HCT116 (cell line): ENCODE measurements around the gene ZDHHC15. TPM values are rescaled to one million over a fixed set of nuclear protein-coding genes. Genes with fewer than 3 reads are reported as not detected.

ENCODE experiments used
- ATAC-seq: fragments of 200-7000 bp; cut with Tn5 transposase; 2 replicates; pipeline ENCODE4 v1.9.1; 2020; ENCODE audit warnings: mild to moderate bottlenecking, moderate library complexity
- BruUV-seq: library from RNA; stranded (reverse); fragments of 400-500 nt; replicated peaks from 2 replicates; lab custom pipeline; 2021; lab: Mats Ljungman, UMichigan
- CTCF ChIA-PET: fragments of 300-600 bp; sonication (Branson Sonifier 250); formaldehyde crosslinking; loops from one replicate; lab custom pipeline; 2021; ENCODE audit warnings: antibody characterized with exemption; lab: Charles Lee
- POLR2A ChIA-PET: fragments of 300-600, 350-600 bp; sonication (Branson Sonifier 250); formaldehyde crosslinking; loops from one replicate; lab custom pipeline; 2021; ENCODE audit warnings: antibody characterized with exemption; lab: Charles Lee
- RAD21 ChIA-PET, 2 experiments: fragments of 300-600 bp; sonication (Branson Sonifier 250); formaldehyde crosslinking; loops; one replicate each; lab custom pipeline; 2023; ENCODE audit warnings: low total read pairs in 2 of 2; ENCODE audit not compliant: uncharacterized antibody in 2 of 2, unreplicated experiment in 2 of 2, low non-redundant PET in 1 of 2; lab: Charles Lee
- DNase-seq: peaks from one replicate; pipeline ENCODE4 v3.0.0-alpha.2; 2010; ENCODE audit warnings: low read depth, low spot score
- H2AFZ ChIP-seq: fragments of 200-600 bp; shearing (Covaris generic), sonication (generic); 2 replicates; pipeline ENCODE4 v1.6.1; 2017; ENCODE audit warnings: low read depth, mixed run types, mixed read lengths, antibody characterized with exemption, low read length; ENCODE audit not compliant: poor library complexity, severe bottlenecking
- H3K27ac ChIP-seq: 2 replicates; pipeline ENCODE4 v1.5.1; 2012; ENCODE audit warnings: low read depth, low read length
- H3K27me3 ChIP-seq: fragments of 200-600 bp; sonication (generic); 2 replicates; pipeline ENCODE4 v1.6.1; 2016; ENCODE audit warnings: mixed run types, low read length, mixed read lengths; ENCODE audit not compliant: insufficient read depth
- H3K36me3 ChIP-seq, 2 experiments: fragments of 200-500 bp in 1 of 2; fragments of 200-600 bp in 1 of 2; sonication (Bioruptor generic) in 1 of 2; sonication (generic) in 1 of 2; 2 replicates each; pipeline versions ENCODE4 v1.5.1 to v1.6.1; 2014 to 2016; ENCODE audit warnings: low read length in 2 of 2, inconsistent platforms in 1 of 2, mixed read lengths in 1 of 2, mixed run types in 1 of 2; ENCODE audit not compliant: insufficient read depth in 2 of 2, control insufficient read depth in 1 of 2
- H3K4me1 ChIP-seq, 2 experiments: fragments of 200-600 bp in 1 of 2; sonication (generic) in 1 of 2; 2 replicates each; pipeline versions ENCODE4 v1.5.1 to v1.6.1; 2012 to 2017; ENCODE audit warnings: low read length in 2 of 2, inconsistent platforms in 1 of 2, mild to moderate bottlenecking in 1 of 2, mixed read lengths in 1 of 2, mixed run types in 1 of 2, moderate library complexity in 1 of 2; ENCODE audit not compliant: insufficient read depth in 2 of 2, control insufficient read depth in 1 of 2
- H3K4me2 ChIP-seq: fragments of 200-600 bp; sonication (generic); 2 replicates; pipeline ENCODE4 v1.6.1; 2017; ENCODE audit warnings: mixed run types, low read length, mixed read lengths
- H3K4me3 ChIP-seq, 2 experiments: fragments of 200-600 bp in 1 of 2; sonication (generic) in 1 of 2; replicated peaks in 1 of 2; 2 replicates each; pipeline ENCODE4 v1.5.1; 2011 to 2016; ENCODE audit warnings: low read length in 2 of 2, control low read depth in 1 of 2, low read depth in 1 of 2, mild to moderate bottlenecking in 1 of 2, mixed read lengths in 1 of 2, mixed run types in 1 of 2
- H3K79me2 ChIP-seq: fragments of 200-600 bp; sonication (generic); 2 replicates; pipeline ENCODE4 v1.6.1; 2017; ENCODE audit warnings: mild to moderate bottlenecking, mixed run types, low read length, moderate library complexity, mixed read lengths; ENCODE audit not compliant: insufficient read depth
- H3K9ac ChIP-seq: fragments of 200-600 bp; sonication (generic); 2 replicates; pipeline ENCODE4 v1.6.1; 2016; ENCODE audit warnings: low read length, mixed read lengths
- H3K9me2 ChIP-seq: fragments of 200-600 bp; sonication (generic), shearing (Covaris generic); 2 replicates; pipeline ENCODE4 v1.6.1; 2017; ENCODE audit warnings: mixed run types, mild to moderate bottlenecking, moderate library complexity; ENCODE audit not compliant: insufficient read depth
- H3K9me3 ChIP-seq, 2 experiments: fragments of 200-500 bp in 1 of 2; fragments of 200-600 bp in 1 of 2; sonication (Bioruptor generic) in 1 of 2; sonication (generic) in 1 of 2; 2 replicates each; pipeline ENCODE4 v1.6.1; 2014 to 2017; ENCODE audit warnings: low read length in 2 of 2, mixed read lengths in 2 of 2, inconsistent platforms in 1 of 2, low read depth in 1 of 2, mild to moderate bottlenecking in 1 of 2, mixed run types in 1 of 2, moderate library complexity in 1 of 2; ENCODE audit not compliant: control insufficient read depth in 1 of 2, insufficient read depth in 1 of 2
- H4K20me1 ChIP-seq: fragments of 200-600 bp; sonication (generic), shearing (Covaris generic); 2 replicates; pipeline ENCODE4 v1.6.1; 2017; ENCODE audit warnings: mixed run types, mild to moderate bottlenecking, moderate library complexity; ENCODE audit not compliant: insufficient read depth
- CBX3 ChIP-seq: IDR thresholded peaks from 2 replicates; pipeline ENCODE4 v1.6.1; 2012; ENCODE audit warnings: low read depth
- CEBPB ChIP-seq: IDR thresholded peaks from 2 replicates; pipeline ENCODE4 v1.6.1; 2012; ENCODE audit warnings: low read depth
- CTCF ChIP-seq, 3 experiments: fragments of 200-600 bp in 1 of 3; sonication (generic) in 1 of 3; IDR thresholded peaks in 2 of 3; conservative IDR thresholded peaks in 1 of 3; 2 replicates each; pipeline ENCODE4 v1.5.1; 2012 to 2017; ENCODE audit warnings: low read depth in 2 of 3, low read length in 2 of 3, antibody characterized with exemption in 1 of 3, borderline replicate concordance in 1 of 3, control low read depth in 1 of 3, mild to moderate bottlenecking in 1 of 3, mixed read lengths in 1 of 3, mixed run types in 1 of 3, moderate library complexity in 1 of 3; ENCODE audit not compliant: insufficient read depth in 1 of 3
- EZH2 ChIP-seq: fragments of 200-600 bp; sonication (generic); IDR thresholded peaks from 2 replicates; pipeline ENCODE4 v1.6.1; 2017; ENCODE audit warnings: antibody characterized with exemption, mixed run types
- EZH2phosphoT487 ChIP-seq: fragments of 200-600 bp; IDR thresholded peaks from 2 replicates; pipeline ENCODE4 v1.6.1; 2018; ENCODE audit warnings: antibody characterized with exemption, borderline replicate concordance
- FOSL1 ChIP-seq: IDR thresholded peaks from 2 replicates; pipeline ENCODE4 v1.6.1; 2012; ENCODE audit warnings: low read depth
- JUND ChIP-seq: IDR thresholded peaks from 2 replicates; pipeline ENCODE4 v1.6.1; 2012
- POLR2A ChIP-seq: IDR thresholded peaks from 2 replicates; pipeline ENCODE4 v1.7.0; 2011; ENCODE audit warnings: borderline replicate concordance; ENCODE audit not compliant: insufficient read depth, insufficient read length; ENCODE audit errors: extremely low read depth
- POLR2AphosphoS5 ChIP-seq: IDR thresholded peaks from 2 replicates; pipeline ENCODE4 v1.6.1; 2011; ENCODE audit warnings: mild to moderate bottlenecking, low read depth, low read length, moderate library complexity
- RAD21 ChIP-seq: IDR thresholded peaks from 2 replicates; pipeline ENCODE4 v1.6.1; 2012; ENCODE audit warnings: low read depth, mild to moderate bottlenecking
- SIN3A ChIP-seq: IDR thresholded peaks from 2 replicates; pipeline ENCODE4 v1.6.1; 2012; ENCODE audit warnings: low read depth
- SP1 ChIP-seq: IDR thresholded peaks from 2 replicates; pipeline ENCODE4 v1.6.1; 2012; ENCODE audit warnings: low read depth
- SRF ChIP-seq: IDR thresholded peaks from 2 replicates; pipeline ENCODE4 v1.6.1; 2012; ENCODE audit warnings: low read depth
- TCF7L2 ChIP-seq: IDR thresholded peaks from 2 replicates; pipeline ENCODE4 v1.7.0; 2011; ENCODE audit warnings: borderline replicate concordance, inconsistent platforms; ENCODE audit not compliant: insufficient read depth, insufficient read length; ENCODE audit errors: extremely low read depth
- YY1 ChIP-seq: IDR thresholded peaks from 2 replicates; pipeline ENCODE4 v1.6.1; 2011; ENCODE audit warnings: low read length, low read depth, moderate library complexity, mild to moderate bottlenecking; ENCODE audit not compliant: insufficient replicate concordance; ENCODE audit errors: extremely low read depth
- ZBTB33 ChIP-seq: IDR thresholded peaks from 2 replicates; pipeline ENCODE4 v1.6.1; 2011; ENCODE audit warnings: mild to moderate bottlenecking, low read length, moderate library complexity; ENCODE audit not compliant: insufficient replicate concordance; ENCODE audit errors: extremely low read depth
- ZFX ChIP-seq: fragments of 450-650 bp; IDR thresholded peaks from 2 replicates; pipeline ENCODE4 v1.6.1; 2017
- ZNF274 ChIP-seq: fragments of 200-500 bp; sonication (Bioruptor generic); IDR thresholded peaks from 2 replicates; pipeline ENCODE4 v1.6.1; 2014; ENCODE audit warnings: mild to moderate bottlenecking, low read depth, low read length, inconsistent platforms
- intact Hi-C: fragments of 100-400 bp; cut with micrococcal nuclease; formaldehyde crosslinking; loops from 2 replicates; pipeline ENCODE4 v1.10.0; 2022
- total RNA-seq: library from RNA; stranded (reverse); gene quantifications from one replicate; pipeline ENCODE4 v1.2.1, GENCODE V29; 2021; ENCODE audit not compliant: unreplicated experiment

Gene ZDHHC15
- total RNA-seq, 1 experiment from 2014 or later = not detected

DNA sequence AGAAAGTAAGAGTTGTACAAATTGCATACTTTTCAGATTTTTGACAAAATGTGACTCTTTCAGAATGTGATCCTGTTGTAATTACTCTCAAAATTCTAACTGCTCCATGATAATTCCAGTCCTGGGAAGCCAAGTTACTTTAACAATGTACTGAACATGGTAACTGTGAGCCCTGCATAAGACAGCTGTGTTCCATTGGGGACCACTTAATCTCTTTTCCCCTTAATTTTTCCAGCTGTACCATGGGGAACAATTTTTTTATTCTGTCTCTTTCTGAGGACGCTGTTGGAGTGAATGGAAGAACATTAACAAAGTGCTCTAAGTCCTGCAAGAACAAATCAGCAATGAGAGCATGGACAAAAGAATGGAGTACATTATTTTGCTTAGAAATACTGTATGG lies 153.1 kb downstream of the ZDHHC15 start (continued):
- TF ChIP-seq TCF7L2 = no peak
- TF ChIP-seq SIN3A = no peak
- no peak for TF ChIP-seq JUND
- TF ChIP-seq POLR2A = no peak
- no peak for TF ChIP-seq ZBTB33
- TF ChIP-seq, all 23 proteins: peak for 0

- no peaks in the 10 kb centered on the region for H3K4me1 ChIP-seq
- no peak overlapping the region for H3K4me2 ChIP-seq
- H3K27me3 ChIP-seq = 0 out of 2 replicates have a peak, but pooled peaks cover 7% of the 10 kb centered on the region
- DNase-seq = no peak
- ChIA-PET POLR2A (no interaction called here), CTCF (no interaction called here), RAD21 (no interaction called here)
- no peaks in the 10 kb centered on the region for H3K36me3 ChIP-seq
- H3K79me2 ChIP-seq = no peaks in the 10 kb centered on the region
- TF ChIP-seq ZFX (no peak), ZBTB33 (no peak), SRF (no peak), CEBPB (no peak), SP1 (no peak), YY1 (no peak), TCF7L2 (no peak), CTCF (IDR thresholded peaks at IDR 0.05 in 2 of 3, conservative IDR thresholded peaks at IDR 0.05 in 1 of 3; ENCODE audit: borderline replicate concordance in 1 of 3, insufficient read depth in 1 of 3, low read depth in 2 of 3, low read length in 2 of 3) (no peak), FOSL1 (no peak), EZH2phosphoT487 (no peak), CBX3 (no peak), RAD21 (no peak), POLR2AphosphoS5 (no peak), EZH2 (no peak), ZNF274 (no peak)
- no peaks in the 10 kb centered on the region for H3K9me3 ChIP-seq
- H4K20me1 ChIP-seq = no peaks in the 10 kb centered on the region
- no peak overlapping the region for H3K27ac ChIP-seq
- intact Hi-C loops = no loop called here
- no TSS peak for BruUV-seq
- H3K9ac ChIP-seq = no peak overlapping the region
- H2AFZ ChIP-seq = no peak overlapping the region
- no peak overlapping the region for H3K4me3 ChIP-seq
- no peak for ATAC-seq
- H3K9me2 ChIP-seq = no peaks in the 10 kb centered on the region
Measured at GRCh38 chrX:75366861-75367260, 156.0 kb downstream of the ZDHHC15 start.
